OCI-LY7 (cell line): ENCODE measurements around the gene TSHZ2.

Source experiments
- CTCF ChIP-seq: fragments of 200-600 bp; sonication (generic); conservative IDR thresholded peaks from 2 replicates; pipeline ENCODE4 v1.5.1; 2014; ENCODE audit warnings: mild to moderate bottlenecking, antibody characterized with exemption, low read length, moderate library complexity, mixed read lengths
- EZH2phosphoT487 ChIP-seq: fragments of 200-600 bp; sonication (generic); IDR thresholded peaks from 2 replicates; pipeline ENCODE4 v1.6.1; 2018; ENCODE audit warnings: low read depth, borderline replicate concordance, mild to moderate bottlenecking, mixed run types, antibody characterized with exemption, low read length, moderate library complexity, mixed read lengths

GRCh38 chr20:53370345-53370961, 398.3 kb downstream of the TSHZ2 start:
- no peak for TF ChIP-seq CTCF
- TF ChIP-seq EZH2phosphoT487: no peak
